Endothelial cell of umbilical vein (primary cell): ENCODE data around the gene CDK5. TPM values are rescaled to one million over a fixed set of nuclear protein-coding genes. Genes with fewer than 3 reads are reported as not detected.

Experiments used
- BruUV-seq: library from RNA; stranded (reverse); fragments of 400-500 nt; replicated peaks from 2 replicates; lab custom pipeline; 2021; lab: Mats Ljungman, UMichigan
- CTCF ChIA-PET: fragments of 300-600, 350-600 bp; sonication (Branson Sonifier 250); formaldehyde crosslinking; loops from one replicate; lab custom pipeline; 2021; ENCODE audit warnings: antibody characterized with exemption, inconsistent platforms; lab: Charles Lee
- POLR2A ChIA-PET: fragments of 300-600, 350-600 bp; sonication (Branson Sonifier 250); formaldehyde crosslinking; loops from one replicate; lab custom pipeline; 2021; ENCODE audit warnings: antibody characterized with exemption, inconsistent platforms; lab: Charles Lee
- DNase-seq: peaks from one replicate; pipeline ENCODE4 v3.0.0-alpha.2; 2011; ENCODE audit warnings: low read depth, low spot score
- FAIRE-seq: peaks from 2 replicates; lab custom pipeline; 2011; peaks lifted over from hg19 to GRCh38; lab: Jason Lieb, UNC
- H2AFZ ChIP-seq: 2 replicates; pipeline ENCODE4 v1.6.0; 2012; ENCODE audit warnings: low read depth, low read length, control low read depth, inconsistent platforms
- H3K27ac ChIP-seq: 2 replicates; pipeline ENCODE4 v1.5.1; 2011; ENCODE audit warnings: low read depth, mild to moderate bottlenecking, control low read depth, low read length, moderate library complexity; ENCODE audit not compliant: insufficient read depth
- H3K27me3 ChIP-seq, 2 experiments: 2 replicates each; pipeline versions ENCODE4 v1.6.0 to v1.6.1; 2011; ENCODE audit warnings: low read length in 2 of 2, mixed read lengths in 1 of 2; ENCODE audit not compliant: control insufficient read depth in 2 of 2, insufficient read depth in 2 of 2
- H3K36me3 ChIP-seq, 2 experiments: 2 replicates in 1 of 2; 3 replicates in 1 of 2; pipeline ENCODE4 v1.5.1; 2011; ENCODE audit warnings: low read length in 2 of 2, mild to moderate bottlenecking in 1 of 2, moderate library complexity in 1 of 2; ENCODE audit not compliant: control insufficient read depth in 2 of 2, insufficient read depth in 2 of 2; ENCODE audit errors: extremely low read depth in 1 of 2
- H3K4me1 ChIP-seq: 3 replicates; pipeline ENCODE4 v1.5.1; 2011; ENCODE audit warnings: mild to moderate bottlenecking, low read length; ENCODE audit not compliant: control insufficient read depth, insufficient read depth; ENCODE audit errors: extremely low read depth
- H3K4me2 ChIP-seq: 2 replicates; pipeline ENCODE4 v1.6.1; 2011; ENCODE audit warnings: low read length, control low read depth, mixed read lengths; ENCODE audit not compliant: insufficient read depth
- H3K4me3 ChIP-seq, 3 experiments: fragments of 200-600 bp in 1 of 3; sonication (generic), shearing (Covaris generic) in 1 of 3; replicated peaks in 1 of 3; 2 replicates each; pipeline ENCODE4 v1.5.1; 2011 to 2016; ENCODE audit warnings: control low read depth in 3 of 3, low read length in 3 of 3, mild to moderate bottlenecking in 2 of 3, inconsistent platforms in 1 of 3, low read depth in 1 of 3, moderate library complexity in 1 of 3; ENCODE audit not compliant: insufficient read depth in 1 of 3
- H3K79me2 ChIP-seq: 2 replicates; pipeline ENCODE4 v1.6.0; 2012; ENCODE audit warnings: low read length, inconsistent platforms; ENCODE audit not compliant: control insufficient read depth, insufficient read depth
- H3K9ac ChIP-seq: replicated peaks from 2 replicates; pipeline ENCODE3; 2011; ENCODE audit warnings: low read length, control low read depth; ENCODE audit not compliant: insufficient read depth; ENCODE audit errors: extremely low read depth
- H3K9me1 ChIP-seq: replicated peaks from 3 replicates; pipeline ENCODE4 v1.6.0; 2011; ENCODE audit warnings: mild to moderate bottlenecking, low read length; ENCODE audit not compliant: control insufficient read depth, insufficient read depth; ENCODE audit errors: extremely low read depth
- H3K9me3 ChIP-seq: replicated peaks from 2 replicates; pipeline ENCODE4 v1.5.1; 2012; ENCODE audit warnings: low read length, inconsistent platforms; ENCODE audit not compliant: control insufficient read depth, insufficient read depth
- H4K20me1 ChIP-seq: replicated peaks from 2 replicates; pipeline ENCODE3; 2011; ENCODE audit warnings: mild to moderate bottlenecking, low read length; ENCODE audit not compliant: control insufficient read depth, insufficient read depth; ENCODE audit errors: extremely low read depth
- CTCF ChIP-seq, 2 donors: IDR thresholded peaks; 1 replicate in 1 of 2; 2 replicates in 1 of 2; pipeline ENCODE4 v1.5.1; 2011; ENCODE audit warnings: low read length in 2 of 2, mild to moderate bottlenecking in 2 of 2, moderate library complexity in 2 of 2, control low read depth in 1 of 2, inconsistent platforms in 1 of 2, low read depth in 1 of 2; ENCODE audit not compliant: insufficient read depth in 1 of 2; ENCODE audit errors: extremely low read depth in 1 of 2
- EZH2 ChIP-seq: IDR thresholded peaks from 2 replicates; pipeline ENCODE4 v1.6.1; 2012; ENCODE audit warnings: borderline replicate concordance, low read depth, mild to moderate bottlenecking, moderate library complexity, low read length, inconsistent platforms; ENCODE audit not compliant: severe bottlenecking
- FOS ChIP-seq: IDR thresholded peaks from 2 replicates; pipeline ENCODE4 v1.6.1; 2011; ENCODE audit warnings: mild to moderate bottlenecking, low read length, moderate library complexity, borderline replicate concordance; ENCODE audit not compliant: insufficient read depth
- GATA2 ChIP-seq: IDR thresholded peaks from 2 replicates; pipeline ENCODE4 v1.7.0; 2011; ENCODE audit warnings: low read depth, mild to moderate bottlenecking, moderate library complexity, mixed read lengths, low read length; ENCODE audit not compliant: insufficient read length, insufficient read depth
- JUN ChIP-seq: IDR thresholded peaks from 2 replicates; pipeline ENCODE4 v1.6.1; 2011; ENCODE audit warnings: borderline replicate concordance, low read depth; ENCODE audit not compliant: insufficient read length, insufficient read depth
- MAX ChIP-seq: IDR thresholded peaks from 2 replicates; pipeline ENCODE4 v1.6.1; 2011; ENCODE audit not compliant: insufficient read depth, insufficient read length
- MYC ChIP-seq: IDR thresholded peaks from one replicate; pipeline ENCODE4 v1.6.1; 2011; ENCODE audit warnings: mild to moderate bottlenecking, low read depth, low read length
- POLR2A ChIP-seq: IDR thresholded peaks from 2 replicates; pipeline ENCODE4 v1.6.1; 2012; ENCODE audit warnings: low read depth, mild to moderate bottlenecking, control low read depth, low read length
- POLR2AphosphoS5 ChIP-seq: IDR thresholded peaks from 2 replicates; pipeline ENCODE4 v1.6.1; 2012; ENCODE audit warnings: low read depth, mild to moderate bottlenecking, control low read depth, low read length, moderate library complexity; ENCODE audit not compliant: insufficient read depth
- dilution Hi-C: fragments of 300-500 bp; cut with MboI; formaldehyde crosslinking; loops from one replicate; pipeline ENCODE4 v1.15.0; 2019; ENCODE audit warnings: low sequenced_read_pairs; ENCODE audit not compliant: extremely low pct_ligation_motif_present
- intact Hi-C: fragments of 100-400 bp; cut with micrococcal nuclease; formaldehyde crosslinking; loops from one replicate; pipeline ENCODE4 v1.10.0; 2022
- polyA plus RNA-seq, 4 experiments: library from polyadenylated mRNA; depleted of rRNA in 3 of 4; stranded (reverse) in 3 of 4; unstranded in 1 of 4; fragments of >200 nt; gene quantifications; 2 replicates each; pipeline versions ENCODE4 v1.2.1 to v1.2.3, GENCODE V29; 2011 to 2012; ENCODE audit warnings: missing spikeins in 1 of 4
- total RNA-seq: library from RNA; stranded (reverse); gene quantifications from 2 replicates; pipeline ENCODE4 v1.2.3, GENCODE V29; 2021

Gene CDK5
- total and polyA plus RNA-seq, 2 donors (not counting 3 experiments of a cell fraction or from before 2014, with no cell fraction given), result 16.5 to 38.3 TPM

- H3K9me1 ChIP-seq, result no peaks in the 10 kb centered on the region
- H3K4me2 ChIP-seq, result peak overlapping the region; percentile 94
- ChIA-PET CTCF (interaction anchor here (3.6 kb wide), 1 partner anchor 29 kb away, joined by 15 read pairs; no protein-coding TSS in a partner anchor), POLR2A (no interaction called here)
- peak overlapping the region; percentile 78 for H3K9ac ChIP-seq
- peaks cover 59% of the 10 kb centered on the region for H3K4me1 ChIP-seq
- H3K79me2 ChIP-seq, result peaks cover 55% of the 10 kb centered on the region
- H3K36me3 ChIP-seq, result peaks cover 0 to 1% of the 10 kb centered on the region in 2 experiments
- DNase-seq (no peak), FAIRE-seq (no peak)
- peak overlapping the region; percentile 98 for H3K27ac ChIP-seq
- no peaks in the 10 kb centered on the region for H4K20me1 ChIP-seq
- H3K27me3 ChIP-seq, result no peaks in the 10 kb centered on the region
- no peaks in the 10 kb centered on the region for H3K9me3 ChIP-seq
- H3K4me3 ChIP-seq, result peak overlapping the region; percentile 81 to 96 (median 82)
- TF ChIP-seq POLR2AphosphoS5, result no peak
- TF ChIP-seq JUN, result no peak
- TF ChIP-seq MYC, result no peak
- no peak for TF ChIP-seq GATA2
- no peak for TF ChIP-seq EZH2
- TF ChIP-seq CTCF (IDR thresholded peaks at IDR 0.05; ENCODE audit: extremely low read depth in 1 of 2, insufficient read depth in 1 of 2, low read depth in 1 of 2, low read length in 2 of 2), result no peak
- TF ChIP-seq POLR2A, result no peak
- no peak for TF ChIP-seq MAX
- TF ChIP-seq FOS, result no peak
- intact Hi-C loops (no loop called here), dilution Hi-C loops (no loop called here)
- H2AFZ ChIP-seq, result no peak overlapping the region
- no TSS peak for BruUV-seq
Measured at GRCh38 chr7:151086802-151087244, 29.1 kb upstream of the CDK5 start.
